NCI-H146 treated with DMSO at 0.1 percent for 48 hours (cell line): ENCODE data around the gene SLC6A7.

Experiments used
- DNase-seq: peaks from one replicate; lab custom pipeline; 2025; ENCODE audit not compliant: unreplicated experiment; lab: John Stamatoyannopoulos, UW

SLC6A7 gene

GRCh38 chr5:150189728-150190502, at the start of gene SLC6A7:
Gene SLC6A7 (plus strand): TSS chr5:150190062. CDS start chr5:150190328, 266 bp downstream.
- DNase-seq: no peak

DNA sequence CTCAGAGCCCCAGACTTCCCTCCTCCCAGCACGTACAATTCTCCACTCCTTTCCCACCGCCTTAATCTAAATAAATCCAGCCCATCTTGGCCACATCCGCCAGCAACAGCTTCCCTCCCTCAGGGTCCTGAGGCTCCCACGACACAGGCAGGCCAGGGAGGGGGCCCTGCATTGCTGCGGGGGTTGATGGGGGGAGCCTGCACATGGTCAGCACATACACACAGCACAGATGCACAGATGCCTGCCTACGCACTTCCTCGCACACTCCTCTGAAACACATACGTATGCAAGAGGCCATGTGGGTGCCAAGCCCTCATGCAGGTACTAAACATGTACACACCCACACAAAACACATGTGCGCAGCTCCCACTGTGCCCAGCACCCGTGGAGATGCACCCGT, 49.0 kb upstream of the SLC6A7 start:
- DNase-seq: no peak

- DNase-seq: no peak
These were observed 48.2 kb upstream of the SLC6A7 start for GRCh38 chr5:150141544-150142184.

DNA sequence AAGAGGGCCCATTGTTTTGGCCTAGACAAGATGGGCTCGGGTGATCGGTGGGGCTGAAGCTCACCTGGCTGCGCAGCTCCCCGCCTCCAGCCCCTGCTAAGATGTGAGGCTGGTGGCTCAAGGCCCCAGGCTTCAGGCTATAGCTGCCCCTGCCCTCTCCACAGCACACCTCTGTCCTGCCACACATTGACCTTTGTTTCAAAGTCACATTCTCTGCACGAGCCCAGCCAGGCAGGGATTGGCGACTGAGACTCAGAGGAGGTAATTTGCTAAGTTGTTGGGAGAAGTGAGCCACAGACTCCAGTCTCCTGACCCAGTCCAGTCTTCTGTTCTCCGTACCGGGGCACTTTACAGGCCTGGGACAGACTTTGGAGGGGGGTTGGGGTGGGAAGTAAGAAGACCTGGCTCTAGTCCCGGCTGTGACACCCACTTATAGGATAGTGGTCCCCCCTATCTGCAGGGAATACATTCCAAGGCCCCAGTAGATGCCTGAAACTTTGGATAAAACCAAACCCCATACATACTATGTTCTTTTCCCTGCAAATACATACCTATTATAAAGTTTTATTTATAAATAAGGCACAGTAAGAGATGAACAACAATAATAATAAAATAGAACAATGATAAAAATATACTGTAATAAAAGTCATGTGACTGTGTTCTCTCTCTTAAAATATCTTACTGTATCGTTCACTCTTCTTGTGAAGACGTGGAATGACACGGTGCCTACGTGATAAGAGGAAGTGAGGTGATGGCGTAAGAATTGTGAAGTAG, 47.5 kb upstream of the SLC6A7 start:
- no peak for DNase-seq

- no peak for DNase-seq
These were observed 46.9 kb upstream of the SLC6A7 start for GRCh38 chr5:150142959-150143349.

DNA sequence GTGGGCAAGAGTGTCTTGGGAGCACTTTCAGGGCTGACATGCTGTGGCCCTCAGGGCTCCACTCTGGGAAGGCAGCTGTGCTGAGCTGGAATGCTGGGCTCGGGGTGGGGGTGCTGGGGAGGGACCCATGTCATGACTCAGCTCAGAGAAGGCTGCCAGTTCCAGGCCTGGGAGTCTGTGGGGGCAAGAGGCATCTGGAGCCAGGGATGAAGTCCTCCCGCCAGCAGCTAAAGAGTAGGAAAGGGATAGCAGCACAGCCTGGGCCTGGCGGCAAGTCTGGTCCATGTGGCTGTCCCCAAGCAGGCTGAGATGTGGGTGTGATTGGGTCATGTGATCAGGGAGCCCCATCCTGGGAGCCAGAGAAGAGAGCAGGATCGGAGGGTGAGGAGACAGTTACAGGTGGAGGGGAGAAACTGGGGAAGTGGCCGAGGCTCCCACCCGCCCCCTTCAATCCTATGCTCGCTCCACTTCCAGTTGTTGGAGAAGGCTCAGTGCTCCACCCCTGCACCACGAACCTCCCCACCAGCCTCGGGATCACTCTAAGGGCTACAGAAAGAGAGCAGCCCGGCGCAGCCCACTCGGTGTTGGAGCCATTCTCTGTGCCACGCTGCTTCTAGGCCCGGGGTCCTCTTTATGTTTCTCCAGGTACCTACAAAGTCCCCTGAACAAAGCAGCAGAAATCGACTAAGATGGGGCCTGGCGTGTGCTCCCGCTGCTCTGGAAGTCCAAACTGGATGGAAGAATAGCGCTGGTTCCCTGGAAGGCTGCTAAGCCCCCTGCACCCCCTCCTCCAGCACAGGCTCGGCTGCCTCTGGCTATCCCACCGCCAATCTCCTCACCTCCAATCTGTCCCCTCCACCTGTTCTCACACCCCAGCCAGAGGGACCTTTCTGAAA, 46.3 kb upstream of the SLC6A7 start:
- DNase-seq: no peak

GRCh38 chr5:150144246-150144801, 45.5 kb upstream of the SLC6A7 start:
- no peak for DNase-seq

GRCh38 chr5:150144879-150145278, 45.0 kb upstream of the SLC6A7 start:
- no peak for DNase-seq

- DNase-seq: no peak
These were observed 43.6 kb upstream of the SLC6A7 start for GRCh38 chr5:150146235-150146634.

DNA sequence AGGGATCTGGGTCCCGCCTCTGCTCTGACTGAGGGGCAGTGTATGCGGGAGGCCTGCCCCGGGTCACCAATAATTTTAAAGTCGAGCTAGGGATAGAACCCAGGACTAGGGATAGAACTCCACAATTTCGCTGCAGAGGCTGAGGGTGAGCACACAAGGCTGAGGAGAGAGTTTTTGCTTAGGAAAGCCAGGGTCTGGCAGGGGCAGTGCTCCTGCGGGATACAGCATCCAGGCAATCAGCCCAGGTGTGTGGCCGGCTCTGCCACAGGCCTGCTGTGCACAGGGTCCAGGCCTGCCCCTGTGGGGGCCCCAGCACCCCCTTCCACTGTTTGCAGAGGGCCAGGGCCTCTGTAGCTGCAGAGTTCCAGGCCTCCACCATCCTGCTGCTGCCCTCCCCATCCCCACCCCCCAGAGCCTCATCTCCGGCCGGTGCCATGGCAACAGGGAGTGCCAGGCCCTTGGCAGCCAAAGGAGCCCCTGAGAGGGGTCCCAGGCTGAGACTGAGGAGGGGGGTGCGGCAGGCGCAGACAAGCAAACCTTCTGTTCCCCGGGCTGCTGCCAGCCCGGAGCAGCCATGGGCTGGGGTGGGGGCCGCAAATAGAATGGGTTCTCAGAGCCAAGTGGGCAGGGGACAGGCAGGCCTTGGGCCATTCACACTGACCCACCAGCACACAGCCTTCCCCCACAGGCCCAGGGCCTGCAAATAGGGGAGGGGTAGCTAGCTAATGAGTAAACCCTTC, 42.8 kb upstream of the SLC6A7 start:
- no peak for DNase-seq

- no peak for DNase-seq
These were observed 42.2 kb upstream of the SLC6A7 start for GRCh38 chr5:150147670-150148069.

GRCh38 chr5:150148117-150148927, 41.5 kb upstream of the SLC6A7 start:
- DNase-seq: no peak

DNA sequence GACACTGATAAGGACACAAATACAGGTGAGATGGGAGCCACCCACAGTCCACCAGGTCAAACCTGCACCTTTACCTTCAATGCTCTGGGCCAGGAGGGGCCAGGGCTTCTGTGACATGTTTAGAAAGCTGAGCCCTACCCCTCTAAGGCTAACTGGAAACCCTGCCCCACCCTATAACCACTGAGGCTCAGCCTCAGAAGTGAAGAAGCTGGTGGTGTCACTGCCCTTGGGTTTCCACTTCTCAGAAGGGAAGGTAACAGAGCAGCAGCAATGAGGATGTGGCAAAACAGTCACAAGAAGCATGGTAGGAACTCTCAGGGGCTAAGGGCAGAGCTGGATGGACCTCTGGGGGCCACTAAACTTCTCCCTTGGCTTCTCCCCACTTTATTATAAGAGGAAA, 40.2 kb upstream of the SLC6A7 start:
- no peak for DNase-seq

DNA sequence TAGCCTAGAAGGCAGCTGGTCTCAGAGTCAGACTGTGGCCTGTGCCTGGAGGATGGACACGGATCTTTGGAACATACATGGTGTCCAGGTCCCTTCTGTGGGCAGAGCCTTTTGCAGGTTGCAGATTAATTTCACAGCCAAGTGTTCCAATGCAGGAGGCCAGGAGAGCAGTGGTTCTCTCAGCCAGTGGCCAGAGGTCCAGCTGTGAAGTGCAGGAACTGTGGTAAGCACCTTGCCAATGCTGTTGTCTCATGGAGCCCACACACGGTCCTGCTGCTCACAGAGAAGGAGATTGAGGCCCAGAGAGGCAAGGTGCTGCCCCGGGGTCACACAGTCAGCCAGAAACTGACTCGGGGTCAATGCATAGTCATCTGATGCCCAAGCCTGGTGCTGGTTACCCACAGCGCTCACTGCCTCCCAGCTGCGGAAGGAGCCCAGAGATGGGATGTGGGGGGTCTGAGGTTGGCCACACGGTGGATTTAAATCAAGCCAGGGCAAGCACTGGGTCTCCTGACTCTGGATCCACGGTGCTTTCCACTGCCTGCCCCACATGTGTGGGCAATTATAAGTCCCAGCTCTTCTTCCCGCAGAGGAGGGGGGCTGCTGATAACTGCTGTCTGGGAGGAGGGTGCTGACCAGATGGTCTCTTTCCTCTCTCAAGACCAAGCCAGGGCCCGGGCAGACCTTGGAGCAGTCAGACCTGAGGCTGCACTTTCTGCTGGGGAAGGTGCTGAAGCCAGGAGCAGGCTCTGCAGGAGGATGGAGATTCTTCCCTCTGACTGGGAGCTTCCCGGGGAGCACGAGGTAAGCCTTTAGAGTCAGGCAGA, 37.0 kb upstream of the SLC6A7 start:
- DNase-seq: no peak

- no peak for DNase-seq
These were observed 36.4 kb upstream of the SLC6A7 start for GRCh38 chr5:150153483-150153882.

DNA sequence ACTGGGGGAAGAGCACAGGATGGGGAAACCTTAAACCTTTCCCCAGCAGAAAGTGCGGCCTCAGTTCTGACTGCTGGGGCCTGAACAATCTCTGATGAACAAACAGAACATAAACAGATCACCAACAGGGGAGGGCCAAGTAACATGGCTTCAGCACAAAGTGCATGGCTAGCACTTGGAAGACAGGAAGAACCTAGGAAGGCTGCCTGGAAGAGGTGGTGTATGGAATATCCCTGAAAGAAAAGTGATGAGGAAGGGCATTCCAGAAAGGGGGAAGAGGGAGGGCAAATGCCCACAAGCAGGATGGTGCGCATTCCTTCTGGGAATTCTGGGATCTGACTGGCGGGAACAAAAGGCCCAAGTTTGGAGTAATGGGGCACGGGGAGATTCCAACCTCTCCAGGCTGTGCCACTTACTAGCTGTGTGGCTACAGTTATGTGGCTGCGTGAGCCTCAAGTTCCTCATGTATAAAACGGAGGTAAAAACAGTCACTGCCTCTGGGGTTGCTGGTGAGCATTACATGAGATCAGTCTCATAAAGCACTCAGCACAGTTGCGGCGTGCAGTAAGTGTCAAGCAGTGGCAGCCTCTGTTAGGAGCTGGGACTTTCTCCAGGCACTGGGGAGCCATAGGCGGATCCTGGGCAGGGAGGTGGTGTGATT, 35.8 kb upstream of the SLC6A7 start:
- DNase-seq: no peak

GRCh38 chr5:150154618-150155128, 35.2 kb upstream of the SLC6A7 start:
- no peak for DNase-seq
